Measurements from ENCODE around the gene TSHR.
"Not testable (repeated sequence)": the region's sequence is repeated elsewhere in the genome, so short reads cannot be mapped to it uniquely, and the experiment has no call there.

GRCh38 chr14:81113945-81114820 is 158.8 kb downstream of the TSHR start:
- TF ChIP-seq PAWR (CRISPR knock-in tag; IDR thresholded peaks at IDR 0.05; ENCODE audit: borderline replicate concordance); ARID3A (IDR thresholded peaks at IDR 0.05; ENCODE audit: low read depth, low read length); ZNF143 (CRISPR knock-in tag; IDR thresholded peaks at IDR 0.05); EZH2 (conservative IDR thresholded peaks at IDR 0.05; ENCODE audit: low read depth, low read length); ESRRA (CRISPR knock-in tag; IDR thresholded peaks at IDR 0.05; ENCODE audit: low read depth): not testable (repeated sequence)
- TF ChIP-seq, protein P1, sequence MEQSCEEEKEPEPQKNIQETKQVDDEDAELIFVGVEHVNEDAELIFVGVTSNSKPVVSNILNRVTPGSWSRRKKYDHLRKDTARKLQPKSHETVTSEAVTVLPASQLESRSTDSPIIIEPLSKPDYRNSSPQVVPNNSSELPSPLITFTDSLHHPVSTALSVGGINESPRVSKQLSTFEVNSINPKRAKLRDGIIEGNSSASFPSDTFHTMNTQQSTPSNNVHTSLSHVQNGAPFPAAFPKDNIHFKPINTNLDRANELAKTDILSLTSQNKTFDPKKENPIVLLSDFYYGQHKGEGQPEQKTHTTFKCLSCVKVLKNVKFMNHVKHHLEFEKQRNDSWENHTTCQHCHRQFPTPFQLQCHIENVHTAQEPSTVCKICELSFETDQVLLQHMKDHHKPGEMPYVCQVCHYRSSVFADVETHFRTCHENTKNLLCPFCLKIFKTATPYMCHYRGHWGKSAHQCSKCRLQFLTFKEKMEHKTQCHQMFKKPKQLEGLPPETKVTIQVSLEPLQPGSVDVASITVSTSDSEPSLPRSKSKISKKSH (CRISPR knock-in tag; IDR thresholded peaks at IDR 0.05; ENCODE audit: borderline replicate concordance) = not testable (repeated sequence)

All from HepG2 (cell line).